Small intestine (tissue), 7 donors: ENCODE measurements around the gene NCR2. TPM values are rescaled to one million over a fixed set of nuclear protein-coding genes. Genes with fewer than 3 reads are reported as not detected.

Experiments
- DNase-seq, 2 donors: peaks; one replicate each; pipeline versions ENCODE4 v3.0.0 to v3.0.0-alpha.2; 2013
- FAIRE-seq: peaks from 2 replicates; lab custom pipeline; 2012; peaks lifted over from hg19 to GRCh38; lab: Jason Lieb, UNC
- H3K27ac ChIP-seq, 3 donors: one replicate each; pipeline ENCODE4 v1.5.1; 2013; ENCODE audit warnings: low read length in 2 of 3, mild to moderate bottlenecking in 2 of 3, control low read depth in 1 of 3, inconsistent platforms in 1 of 3, low read depth in 1 of 3, moderate library complexity in 1 of 3
- H3K27me3 ChIP-seq, 3 donors: one replicate each; pipeline ENCODE4 v1.6.1; 2013; ENCODE audit warnings: low read length in 3 of 3, inconsistent platforms in 1 of 3; ENCODE audit not compliant: control insufficient read depth in 3 of 3, insufficient read depth in 3 of 3
- H3K36me3 ChIP-seq, 3 donors: one replicate each; pipeline ENCODE4 v1.6.1; 2013; ENCODE audit warnings: low read length in 3 of 3, inconsistent platforms in 1 of 3, low read depth in 1 of 3, mild to moderate bottlenecking in 1 of 3, moderate library complexity in 1 of 3; ENCODE audit not compliant: control insufficient read depth in 3 of 3, insufficient read depth in 2 of 3
- H3K4me1 ChIP-seq, 3 donors: one replicate each; pipeline ENCODE4 v1.6.1; 2013; ENCODE audit warnings: low read length in 2 of 3, inconsistent platforms in 1 of 3, low read depth in 1 of 3, mild to moderate bottlenecking in 1 of 3, moderate library complexity in 1 of 3; ENCODE audit not compliant: control insufficient read depth in 3 of 3, insufficient read depth in 2 of 3
- H3K4me3 ChIP-seq, 3 donors: one replicate each; pipeline ENCODE4 v1.5.1; 2013; ENCODE audit warnings: low read length in 3 of 3, control low read depth in 1 of 3, inconsistent platforms in 1 of 3, low read depth in 1 of 3, mild to moderate bottlenecking in 1 of 3, moderate library complexity in 1 of 3
- H3K9me3 ChIP-seq, 2 donors: one replicate each; pipeline ENCODE4 v1.6.1; 2013; ENCODE audit warnings: low read depth in 1 of 2, low read length in 1 of 2; ENCODE audit not compliant: control insufficient read depth in 2 of 2, insufficient read depth in 1 of 2
- WGBS, 3 donors: extraction: QIAGEN DNeasy Blood & Tissue Kit; methylation state at CpG; one replicate each; pipeline ENCODE4 v1.1.7; 2013; 5-methylcytosine and 5-hydroxymethylcytosine counted together
- polyA plus RNA-seq, 4 donors: library from polyadenylated mRNA; stranded (reverse) in 3 of 4; unstranded in 1 of 4; fragments of 200-250 nt in 3 of 4; fragments of 120-200 nt in 1 of 4; gene quantifications; one replicate each; pipeline versions ENCODE4 v1.2.1 to v1.2.3, GENCODE V29; 2013
- donor health status: healthy with polysubstance abuse.
- donor health status: control.
- donor health status: control.
- donor health status: Bipolar disorder and iron deficiency.
- donor health status: healthy.

The NCR2 gene
- polyA plus RNA-seq, 4 donors = 0.65 TPM; not detected in 3

GRCh38 chr6:41367700-41368099 lies 32.3 kb downstream of the NCR2 start:
- H3K9me3 ChIP-seq = peaks cover 0 to 4% of the 10 kb centered on the region in 2 donors
- 6 to 8% (median 8%) methylated on average over 2 of the region's 2 CpGs for WGBS, 3 donors
- H3K27me3 ChIP-seq = peaks cover 4 to 47% (median 13%) of the 10 kb centered on the region in 3 donors
- DNase-seq = peak; percentile 58 to 78
- peaks cover 0 to 18% (median 0%) of the 10 kb centered on the region in 3 donors for H3K4me1 ChIP-seq
- no peak overlapping the region for H3K27ac ChIP-seq
- no peak for FAIRE-seq
- no peaks in the 10 kb centered on the region for H3K36me3 ChIP-seq
- H3K4me3 ChIP-seq = no peak overlapping the region

DNA sequence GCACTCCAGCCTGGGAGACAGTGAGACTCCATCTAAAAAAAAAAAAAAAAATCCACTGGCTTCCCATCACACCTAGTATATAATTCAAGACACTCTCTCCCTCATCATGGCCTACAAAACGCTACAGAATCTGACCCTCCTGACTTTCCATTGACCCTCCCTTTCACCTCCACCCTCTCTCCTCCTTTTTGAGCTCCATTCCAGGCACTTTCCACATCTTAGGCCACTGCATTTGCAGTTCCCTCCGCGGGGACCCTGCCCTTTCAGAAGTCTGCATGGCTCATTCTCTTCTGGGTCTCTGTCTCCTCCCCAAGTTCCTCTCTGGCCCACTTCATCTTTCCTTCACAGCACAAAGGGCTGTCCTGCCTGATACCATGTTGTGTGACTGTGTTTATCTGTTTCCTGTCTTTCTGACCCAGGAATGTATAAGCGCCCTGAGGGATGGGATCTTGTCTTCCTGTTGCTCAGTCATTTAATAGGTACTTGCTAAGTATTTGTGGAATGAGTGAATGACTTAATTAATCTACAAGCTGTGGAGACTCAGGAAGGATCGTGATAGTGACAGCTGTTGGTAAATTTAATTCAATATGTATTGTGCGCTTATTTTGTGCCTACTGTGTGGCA lies 35.2 kb downstream of the NCR2 start:
- 78 to 89% (median 85%) methylated on average over 6 of the region's 6 CpGs for WGBS, 3 donors
- Histone ChIP-seq H3K4me3 (no peak overlapping the region), H3K36me3 (no peaks in the 10 kb centered on the region), H3K27me3 (peaks cover 20 to 71% (median 33%) of the 10 kb centered on the region in 3 donors), H3K9me3 (no peaks in the 10 kb centered on the region), H3K27ac (no peak overlapping the region), H3K4me1 (peaks cover 0 to 44% (median 5%) of the 10 kb centered on the region in 3 donors)
- DNase-seq = no peak
- FAIRE-seq = no peak

- peaks cover 20 to 81% (median 42%) of the 10 kb centered on the region in 3 donors for H3K27me3 ChIP-seq
- no peak for FAIRE-seq
- H3K4me3 ChIP-seq = peak overlapping the region in 2 of 3 donors; percentile 30 to 34
- H3K27ac ChIP-seq = no peak overlapping the region
- WGBS, 3 donors = 2 to 3% (median 2%) methylated on average over 36 to 39 of the region's 39 CpGs
- H3K36me3 ChIP-seq = no peaks in the 10 kb centered on the region
- no peaks in the 10 kb centered on the region for H3K9me3 ChIP-seq
- peaks cover 0 to 45% (median 5%) of the 10 kb centered on the region in 3 donors for H3K4me1 ChIP-seq
- peak; percentile 63 to 81 for DNase-seq
Observed at GRCh38 chr6:41371461-41371991, 36.1 kb downstream of the NCR2 start.

GRCh38 chr6:41371992-41372831 lies 36.8 kb downstream of the NCR2 start:
- Histone ChIP-seq H3K4me3 (peak overlapping the region in 2 of 3 donors; percentile 30 to 34), H3K36me3 (no peaks in the 10 kb centered on the region), H3K27ac (no peak overlapping the region), H3K4me1 (peaks cover 0 to 45% (median 5%) of the 10 kb centered on the region in 3 donors), H3K27me3 (peaks cover 20 to 83% (median 44%) of the 10 kb centered on the region in 3 donors), H3K9me3 (no peaks in the 10 kb centered on the region)
- FAIRE-seq (no peak), DNase-seq (peak; percentile 14 to 64)
- 1 to 3% (median 2%) methylated on average over 41 to 42 of the region's 42 CpGs for WGBS, 3 donors

DNA sequence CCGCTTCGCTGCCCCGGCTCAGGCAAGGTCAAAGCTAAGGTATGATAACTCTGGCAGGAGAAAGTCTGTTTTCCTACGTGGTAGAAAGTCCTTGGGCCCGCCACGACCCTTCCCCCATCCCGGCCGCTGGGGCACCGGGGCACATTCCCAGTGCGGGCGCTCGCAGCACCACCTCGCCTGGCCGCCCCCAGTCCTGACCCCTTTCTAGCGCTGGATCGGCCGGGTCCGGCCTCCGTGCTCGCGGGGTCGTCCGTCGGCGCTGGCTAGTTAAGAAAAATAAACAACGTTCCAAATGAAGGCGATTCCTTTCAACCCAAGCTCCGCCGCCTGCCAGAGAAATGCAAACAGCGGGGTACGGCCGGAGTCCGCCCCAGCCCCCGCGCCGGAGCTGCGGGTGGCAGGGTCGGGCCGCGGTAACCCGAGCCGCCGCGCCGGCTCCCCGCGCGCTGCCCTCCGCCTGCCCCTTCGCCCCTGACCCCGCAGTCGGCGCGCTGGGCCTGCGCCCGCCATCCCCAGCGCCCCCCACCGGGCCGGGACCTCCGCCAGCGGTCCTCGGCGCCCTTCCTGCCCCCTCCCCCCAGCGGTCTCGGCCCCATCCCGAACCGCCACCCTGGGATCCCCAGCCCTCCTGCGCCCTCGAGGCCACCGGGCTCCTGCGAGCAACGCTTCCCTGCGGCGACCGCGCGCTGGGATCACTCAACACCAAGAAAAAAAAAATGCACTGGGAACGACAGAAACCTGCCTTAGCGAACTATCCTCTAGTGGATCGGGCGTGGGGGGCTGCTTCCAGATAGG lies 37.6 kb downstream of the NCR2 start:
- Histone ChIP-seq H3K4me3 (peak overlapping the region in 1 of 3 donors; percentile 5), H3K4me1 (peaks cover 0 to 45% (median 5%) of the 10 kb centered on the region in 3 donors), H3K9me3 (no peaks in the 10 kb centered on the region), H3K36me3 (no peaks in the 10 kb centered on the region), H3K27ac (no peak overlapping the region), H3K27me3 (peaks cover 20 to 89% (median 44%) of the 10 kb centered on the region in 3 donors)
- peak in 1 of 2 donors; percentile 33 for DNase-seq
- no peak for FAIRE-seq
- 0 to 3% (median 2%) methylated on average over 70 to 81 of the region's 81 CpGs for WGBS, 3 donors

- Histone ChIP-seq H3K4me1 (peaks cover 0 to 45% (median 5%) of the 10 kb centered on the region in 3 donors), H3K4me3 (no peak overlapping the region), H3K27ac (no peak overlapping the region), H3K36me3 (no peaks in the 10 kb centered on the region), H3K9me3 (no peaks in the 10 kb centered on the region), H3K27me3 (peaks cover 20 to 94% (median 47%) of the 10 kb centered on the region in 3 donors)
- DNase-seq = peak in 1 of 2 donors; percentile 35
- no peak for FAIRE-seq
- 3 to 5% (median 4%) methylated on average over 22 of the region's 22 CpGs for WGBS, 3 donors
Observed at GRCh38 chr6:41373627-41373918, 38.2 kb downstream of the NCR2 start.

GRCh38 chr6:41373919-41374617 lies 38.7 kb downstream of the NCR2 start:
- Histone ChIP-seq H3K36me3 (no peaks in the 10 kb centered on the region), H3K9me3 (no peaks in the 10 kb centered on the region), H3K27me3 (peaks cover 20 to 96% (median 48%) of the 10 kb centered on the region in 3 donors), H3K27ac (no peak overlapping the region), H3K4me3 (no peak overlapping the region), H3K4me1 (peaks cover 0 to 45% (median 5%) of the 10 kb centered on the region in 3 donors)
- no peak for FAIRE-seq
- WGBS, 3 donors = 4 to 8% (median 7%) methylated on average over 62 to 65 of the region's 65 CpGs
- DNase-seq = peak in 1 of 2 donors; percentile 42
